HepG2 (cell line): ENCODE measurements around the gene SAMD4A. TPM values are rescaled to one million over a fixed set of nuclear protein-coding genes. Genes with fewer than 3 reads are reported as not detected.

Experiments used
- ATAC-seq: fragments of 200-7000 bp; cut with Tn5 transposase; 3 replicates; pipeline ENCODE4 v1.9.1; 2020; ENCODE audit warnings: mild to moderate bottlenecking, moderate library complexity
- BruUV-seq: library from RNA; stranded (reverse); fragments of 400-500 nt; replicated peaks from 2 replicates; lab custom pipeline; 2021; lab: Mats Ljungman, UMichigan
- CTCF ChIA-PET: fragments of 300-600 bp; formaldehyde crosslinking; extraction: SDS; loops from one replicate; lab custom pipeline; 2021; ENCODE audit warnings: low total read pairs, inconsistent platforms, low intra/inter-chr PET ratio; lab: Yijun Ruan, JAX
- POLR2A ChIA-PET: fragments of 350-600 bp; sonication (Branson Sonifier 250); formaldehyde crosslinking; loops from one replicate; lab custom pipeline; 2020; ENCODE audit warnings: antibody characterized with exemption, inconsistent platforms; lab: Yijun Ruan, JAX
- DNase-seq: peaks from one replicate; pipeline ENCODE4 v3.0.0-alpha.2; 2015; ENCODE audit warnings: low spot score
- FAIRE-seq: peaks from 3 replicates; lab custom pipeline; 2011; peaks lifted over from hg19 to GRCh38; lab: Jason Lieb, UNC
- H2AFZ ChIP-seq: one replicate; pipeline ENCODE4 v1.6.1; 2011; ENCODE audit warnings: low read length, inconsistent platforms
- H3K27ac ChIP-seq: fragments of 300-600 bp; 3 replicates; pipeline ENCODE4 v1.8.0; 2011; ENCODE audit warnings: mixed run types, mild to moderate bottlenecking, mixed read lengths, low read length, inconsistent platforms; ENCODE audit not compliant: insufficient read depth; ENCODE audit errors: extremely low read length
- H3K27me3 ChIP-seq, 2 experiments: fragments of 200-600 bp in 1 of 2; 2 replicates in 1 of 2; 3 replicates in 1 of 2; pipeline versions ENCODE4 v1.6.0 to v1.8.0; 2011; ENCODE audit warnings: low read length in 2 of 2, mild to moderate bottlenecking in 2 of 2, moderate library complexity in 2 of 2, inconsistent platforms in 1 of 2; ENCODE audit not compliant: insufficient read depth in 2 of 2, control insufficient read depth in 1 of 2
- H3K36me3 ChIP-seq, 2 experiments: fragments of 200-600 bp in 1 of 2; replicated peaks in 1 of 2; 2 replicates in 1 of 2; 3 replicates in 1 of 2; pipeline versions ENCODE4 v1.5.1 to v1.8.0; 2011; ENCODE audit warnings: low read length in 2 of 2, inconsistent platforms in 1 of 2; ENCODE audit not compliant: insufficient read depth in 2 of 2, control insufficient read depth in 1 of 2
- H3K4me1 ChIP-seq: 2 replicates; pipeline ENCODE4 v1.5.1; 2012; ENCODE audit warnings: low read length, inconsistent platforms; ENCODE audit not compliant: insufficient read depth
- H3K4me2 ChIP-seq: 2 replicates; pipeline ENCODE4 v1.6.0; 2011; ENCODE audit warnings: low read depth, low read length, inconsistent platforms
- H3K4me3 ChIP-seq, 3 experiments: fragments of 200-600 bp in 1 of 3; sonication (generic), shearing (Covaris generic) in 1 of 3; replicated peaks in 1 of 3; 2 replicates each; pipeline ENCODE4 v1.5.1; 2011 to 2016; ENCODE audit warnings: low read length in 3 of 3, inconsistent platforms in 2 of 3, low read depth in 2 of 3, mild to moderate bottlenecking in 2 of 3, control low read depth in 1 of 3, mixed read lengths in 1 of 3; ENCODE audit not compliant: insufficient read depth in 1 of 3
- H3K79me2 ChIP-seq: one replicate; pipeline ENCODE4 v1.6.1; 2011; ENCODE audit warnings: low read length, inconsistent platforms; ENCODE audit not compliant: insufficient read depth
- H3K9ac ChIP-seq: 2 replicates; pipeline ENCODE4 v1.6.0; 2011; ENCODE audit warnings: mild to moderate bottlenecking, low read depth, low read length, inconsistent platforms; ENCODE audit not compliant: insufficient read depth
- H3K9me3 ChIP-seq: 2 replicates; pipeline ENCODE4 v1.5.1; 2012; ENCODE audit warnings: mild to moderate bottlenecking, low read length
- H4K20me1 ChIP-seq: 2 replicates; pipeline ENCODE4 v1.6.0; 2011; ENCODE audit warnings: inconsistent platforms, mild to moderate bottlenecking, low read length, moderate library complexity; ENCODE audit not compliant: insufficient read depth
- HIVEP1 ChIP-seq: sonication (generic); formaldehyde crosslinking; IDR thresholded peaks from 2 replicates; pipeline ENCODE4 v1.4.0; 2020; ENCODE audit warnings: mild to moderate bottlenecking, missing genetic modification reagents
- KDM5B ChIP-seq: sonication (generic); formaldehyde crosslinking; IDR thresholded peaks from 2 replicates; pipeline ENCODE4 v1.4.0; 2020; ENCODE audit warnings: missing genetic modification reagents, mild to moderate bottlenecking, borderline replicate concordance
- MTF1 ChIP-seq: sonication (generic); formaldehyde crosslinking; IDR thresholded peaks from 2 replicates; pipeline ENCODE4 v1.5.0; 2020; ENCODE audit warnings: missing genetic modification reagents
- MZF1 ChIP-seq: sonication (generic); formaldehyde crosslinking; IDR thresholded peaks from 2 replicates; pipeline ENCODE4 v1.8.1; 2023; ENCODE audit warnings: mild to moderate bottlenecking, missing genetic modification reagents, borderline replicate concordance
- RFX1 ChIP-seq: fragments of 450-650 bp; IDR thresholded peaks from 2 replicates; pipeline ENCODE4 v1.6.1; 2017
- ZMYM4 ChIP-seq: sonication (generic); formaldehyde crosslinking; IDR thresholded peaks from 2 replicates; pipeline ENCODE4 v1.8.1; 2023; ENCODE audit warnings: mild to moderate bottlenecking, missing genetic modification reagents
- ZNF513 ChIP-seq: sonication (generic); formaldehyde crosslinking; conservative IDR thresholded peaks from 2 replicates; pipeline ENCODE4 v1.5.0; 2020; ENCODE audit warnings: missing genetic modification reagents
- ZNF570 ChIP-seq: sonication (generic); formaldehyde crosslinking; IDR thresholded peaks from 2 replicates; pipeline ENCODE4 v1.4.0; 2020; ENCODE audit warnings: mild to moderate bottlenecking, missing genetic modification reagents, borderline replicate concordance
- ZNF766 ChIP-seq: sonication (generic); formaldehyde crosslinking; IDR thresholded peaks from 2 replicates; pipeline ENCODE4 v1.5.0; 2020; ENCODE audit warnings: missing genetic modification reagents, borderline replicate concordance
- ZNF777 ChIP-seq: sonication (generic); formaldehyde crosslinking; IDR thresholded peaks from 2 replicates; pipeline ENCODE4 v1.4.0; 2020; ENCODE audit warnings: missing genetic modification reagents
- WGBS: methylation state at CpG from one replicate; pipeline ENCODE4 v1.1.6; 2017; ENCODE audit warnings: low lambda C conversion rate; 5-methylcytosine and 5-hydroxymethylcytosine counted together
- in situ Hi-C: cut with HindIII; loops from 2 replicates; pipeline ENCODE4 v1.10.0; 2017; ENCODE audit warnings: low pct_unique_long_range_greater_than_20kb; ENCODE audit not compliant: extremely low pct_ligation_motif_present
- intact Hi-C: fragments of 100-400 bp; cut with micrococcal nuclease; formaldehyde crosslinking; loops from one replicate; pipeline ENCODE4 v1.10.0; 2022; ENCODE audit not compliant: unreplicated experiment
- polyA plus RNA-seq, 8 experiments: library from polyadenylated mRNA; depleted of rRNA in 3 of 8; stranded (reverse) in 7 of 8; unstranded in 1 of 8; fragments of >200 nt; fragmentation: Illumina TruSeq in 4 of 8; extraction: Trizol in 4 of 8; gene quantifications; 2 replicates each; pipeline versions ENCODE4 v1.2.1 to v1.2.3, GENCODE V29; 2011 to 2016; ENCODE audit warnings: low read depth in 4 of 8, missing spikeins in 1 of 8, mixed read lengths in 1 of 8; ENCODE audit not compliant: insufficient read depth in 1 of 8
- total RNA-seq, 5 experiments: library from RNA; depleted of rRNA; stranded (reverse); fragments of >200 nt; fragmentation: Illumina TruSeq; extraction: Trizol; gene quantifications; 2 replicates each; pipeline ENCODE4 v1.2.3, GENCODE V29; 2016; ENCODE audit warnings: low read depth in 1 of 5

Gene SAMD4A
- total and polyA plus RNA-seq, 2 of the 13 experiments (the other 11 are each of a cell fraction or from before 2014, with no cell fraction given) = 11.8 to 13.0 TPM

GRCh38 chr14:54671537-54671936 is 104.6 kb downstream of the SAMD4A start:
- in situ Hi-C loops (no loop called here), intact Hi-C loops (no loop called here)
- peaks cover 0 to 9% of the 10 kb centered on the region in 2 experiments; a peak in 2 of 5 replicates for H3K36me3 ChIP-seq
- DNase-seq = no peak
- no TSS peak for BruUV-seq
- no peaks in the 10 kb centered on the region for H3K9me3 ChIP-seq
- H3K27ac ChIP-seq = no peak overlapping the region
- no peak overlapping the region for H3K9ac ChIP-seq
- H2AFZ ChIP-seq = no peak overlapping the region
- ChIA-PET CTCF (no interaction called here), POLR2A (no interaction called here)
- no peak overlapping the region for H3K4me2 ChIP-seq
- 95% methylated on average over 4 of the region's 4 CpGs for WGBS
- ATAC-seq = no peak
- H3K4me1 ChIP-seq = peaks cover 46% of the 10 kb centered on the region
- H3K79me2 ChIP-seq = peaks cover 15% of the 10 kb centered on the region
- TF ChIP-seq HIVEP1 (CRISPR knock-in tag) (no peak), ZNF570 (CRISPR knock-in tag) (no peak), ZNF777 (CRISPR knock-in tag) (no peak), RFX1 (no peak), MZF1 (no peak), ZNF513 (CRISPR knock-in tag) (no peak), MTF1 (CRISPR knock-in tag) (no peak), KDM5B (CRISPR knock-in tag) (no peak), ZNF766 (CRISPR knock-in tag) (no peak), ZMYM4 (no peak)
- FAIRE-seq = no peak
- no peak overlapping the region for H3K4me3 ChIP-seq
- H4K20me1 ChIP-seq = peaks cover 10% of the 10 kb centered on the region
- H3K27me3 ChIP-seq = no peaks in the 10 kb centered on the region
